Mesenchymal stem cell (in vitro differentiated cells and primary cell): ENCODE results near the gene PLK5.
"Not testable (repeated sequence)": the region's sequence is repeated elsewhere in the genome, so short reads cannot be mapped to it uniquely, and the experiment has no call there.

Source experiments
- DNase-seq: peaks from one replicate; pipeline ENCODE4 v3.0.0-alpha.2; 2013
- H2AFZ ChIP-seq: one replicate; pipeline ENCODE4 v1.6.1; 2013; ENCODE audit warnings: low read depth, mild to moderate bottlenecking, control low read depth, inconsistent platforms, low read length, moderate library complexity
- H2AK5ac ChIP-seq: 2 replicates; pipeline ENCODE4 v1.6.1; 2013; ENCODE audit warnings: low read length, moderate library complexity, mild to moderate bottlenecking, inconsistent platforms; ENCODE audit not compliant: severe bottlenecking
- H2BK120ac ChIP-seq: one replicate; pipeline ENCODE4 v1.6.1; 2013; ENCODE audit warnings: low read depth, mild to moderate bottlenecking, inconsistent platforms, low read length, moderate library complexity
- H2BK12ac ChIP-seq, 2 experiments: one replicate each; pipeline ENCODE4 v1.6.1; 2013; ENCODE audit warnings: inconsistent platforms in 2 of 2, low read length in 2 of 2, mild to moderate bottlenecking in 2 of 2, moderate library complexity in 2 of 2, control low read depth in 1 of 2
- H2BK15ac ChIP-seq: one replicate; pipeline ENCODE4 v1.6.1; 2013; ENCODE audit warnings: mild to moderate bottlenecking, low read depth, inconsistent platforms; ENCODE audit not compliant: poor library complexity, severe bottlenecking
- H2BK5ac ChIP-seq: 2 replicates; pipeline ENCODE4 v1.6.1; 2013; ENCODE audit warnings: low read depth, mild to moderate bottlenecking, low read length, control low read depth, inconsistent platforms; ENCODE audit not compliant: poor library complexity, severe bottlenecking
- H3K14ac ChIP-seq, 2 experiments: one replicate each; pipeline ENCODE4 v1.6.1; 2013; ENCODE audit warnings: inconsistent platforms in 2 of 2, low read length in 2 of 2, control low read depth in 1 of 2, mild to moderate bottlenecking in 1 of 2, moderate library complexity in 1 of 2
- H3K18ac ChIP-seq, 2 experiments: one replicate each; pipeline ENCODE4 v1.6.1; 2013; ENCODE audit warnings: inconsistent platforms in 2 of 2, low read length in 2 of 2, control low read depth in 1 of 2, low read depth in 1 of 2, mild to moderate bottlenecking in 1 of 2
- H3K23ac ChIP-seq, 2 experiments: one replicate each; pipeline ENCODE4 v1.6.1; 2013; ENCODE audit warnings: inconsistent platforms in 2 of 2, low read length in 2 of 2, mild to moderate bottlenecking in 2 of 2, moderate library complexity in 2 of 2, control low read depth in 1 of 2
- H3K27ac ChIP-seq: 2 replicates; pipeline ENCODE4 v1.5.1; 2013; ENCODE audit warnings: mild to moderate bottlenecking, moderate library complexity, low read length, control low read depth, inconsistent platforms; ENCODE audit not compliant: poor library complexity, severe bottlenecking
- H3K27me3 ChIP-seq, 2 experiments: 2 replicates each; pipeline versions ENCODE4 v1.6.1 to v1.7.0; 2013; ENCODE audit warnings: low read length in 2 of 2, mild to moderate bottlenecking in 2 of 2, moderate library complexity in 2 of 2, control low read depth in 1 of 2, inconsistent platforms in 1 of 2; ENCODE audit not compliant: control insufficient read depth in 1 of 2, insufficient read depth in 1 of 2
- H3K36me3 ChIP-seq, 2 experiments: 2 replicates each; pipeline versions ENCODE4 v1.6.1 to v1.7.0; 2013; ENCODE audit warnings: low read length in 2 of 2, control low read depth in 1 of 2, inconsistent platforms in 1 of 2, low read depth in 1 of 2, mild to moderate bottlenecking in 1 of 2; ENCODE audit not compliant: insufficient read depth in 2 of 2, control insufficient read depth in 1 of 2
- H3K4ac ChIP-seq, 2 experiments: one replicate each; pipeline ENCODE4 v1.6.1; 2013; ENCODE audit warnings: inconsistent platforms in 2 of 2, low read length in 2 of 2, mild to moderate bottlenecking in 2 of 2, moderate library complexity in 2 of 2, control low read depth in 1 of 2, low read depth in 1 of 2
- H3K4me1 ChIP-seq: 2 replicates; pipeline ENCODE4 v1.6.1; 2013; ENCODE audit warnings: low read depth, low read length, control low read depth; ENCODE audit not compliant: control insufficient read depth, insufficient read depth
- H3K4me2 ChIP-seq: 2 replicates; pipeline ENCODE4 v1.6.1; 2013; ENCODE audit warnings: low read length, mild to moderate bottlenecking, inconsistent platforms; ENCODE audit not compliant: poor library complexity, severe bottlenecking
- H3K4me3 ChIP-seq, 2 experiments: 2 replicates each; pipeline versions ENCODE4 v1.5.1 to v1.7.0; 2013; ENCODE audit warnings: low read length in 2 of 2, mild to moderate bottlenecking in 2 of 2, control low read depth in 1 of 2, low read depth in 1 of 2; ENCODE audit not compliant: insufficient read depth in 1 of 2
- H3K79me1 ChIP-seq: replicated peaks from 2 replicates; pipeline ENCODE4 v1.6.1; 2013; ENCODE audit warnings: mild to moderate bottlenecking, control low read depth, low read length, inconsistent platforms; ENCODE audit not compliant: poor library complexity, severe bottlenecking
- H3K9ac ChIP-seq: 2 replicates; pipeline ENCODE4 v1.7.0; 2013; ENCODE audit warnings: mild to moderate bottlenecking, low read length, moderate library complexity
- H3K9me3 ChIP-seq: 2 replicates; pipeline ENCODE4 v1.7.0; 2013; ENCODE audit warnings: mild to moderate bottlenecking, low read length; ENCODE audit not compliant: control insufficient read depth
- H4K8ac ChIP-seq: one replicate; pipeline ENCODE4 v1.6.1; 2013; ENCODE audit warnings: inconsistent platforms, mild to moderate bottlenecking, low read length, moderate library complexity
- H4K91ac ChIP-seq: one replicate; pipeline ENCODE4 v1.6.1; 2013; ENCODE audit warnings: mild to moderate bottlenecking, low read length, inconsistent platforms
- WGBS: methylation state at CpG from one replicate; pipeline ENCODE4 v1.1.7; 2013; ENCODE audit warnings: mixed read lengths; 5-methylcytosine and 5-hydroxymethylcytosine counted together

PLK5 gene

DNA sequence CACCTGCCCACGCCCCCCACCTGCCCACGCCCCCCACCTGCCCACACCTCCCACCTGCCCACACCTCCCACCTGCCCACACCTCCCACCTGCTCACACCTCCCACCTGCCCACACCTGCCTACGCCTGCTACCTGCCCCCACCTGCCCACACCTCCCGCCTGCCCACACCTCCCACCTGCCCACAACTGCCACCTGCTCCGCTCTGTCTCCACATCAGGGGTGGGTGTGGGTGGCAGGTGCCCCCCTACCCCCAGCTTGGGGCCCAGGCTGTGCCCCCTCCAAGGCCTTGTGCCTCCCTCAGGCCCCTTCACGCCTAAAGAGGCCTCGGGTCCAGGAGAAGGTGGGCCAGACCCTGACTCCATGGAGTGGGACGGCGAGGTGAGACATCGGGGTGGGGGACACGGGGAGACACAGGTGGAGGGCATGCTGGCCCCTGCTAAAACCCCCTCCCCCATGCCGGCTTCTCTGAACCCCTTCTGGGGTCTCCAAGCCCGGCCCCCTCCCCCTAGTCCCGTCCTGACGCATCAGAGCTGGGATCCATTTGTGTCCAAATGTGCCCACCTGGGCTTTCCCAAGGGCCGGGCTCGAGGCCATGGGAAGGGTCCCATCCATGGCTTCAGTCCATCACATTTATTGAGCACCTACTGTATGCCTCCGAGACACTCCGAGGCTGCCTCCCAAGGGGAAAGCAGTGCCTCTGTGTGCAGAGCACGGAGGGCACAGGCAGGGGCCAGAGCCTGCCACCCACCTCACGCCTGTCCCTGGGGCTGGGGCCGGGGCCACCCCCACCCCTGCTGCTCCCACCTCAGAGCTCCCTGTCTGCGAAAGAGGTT lies 4.9 kb downstream of the PLK5 start:
- H4K91ac ChIP-seq = no peak overlapping the region
- no peak overlapping the region for H2BK120ac ChIP-seq
- peaks cover 0 to 6% of the 10 kb centered on the region in 2 experiments for H3K36me3 ChIP-seq
- peaks cover 14 to 41% of the 10 kb centered on the region in 2 experiments for H3K27me3 ChIP-seq
- no peaks in the 10 kb centered on the region for H3K9me3 ChIP-seq
- no peak overlapping the region for H3K9ac ChIP-seq
- no peak overlapping the region for H2BK5ac ChIP-seq
- H3K23ac ChIP-seq = no peak overlapping the region
- no peak overlapping the region for H3K4me2 ChIP-seq
- H2BK12ac ChIP-seq = no peak overlapping the region
- 81% methylated on average over 21 of the region's 23 CpGs for WGBS
- no peak overlapping the region for H3K18ac ChIP-seq
- H2AFZ ChIP-seq = no peak overlapping the region
- H3K27ac ChIP-seq = no peak overlapping the region
- H4K8ac ChIP-seq = no peak overlapping the region
- no peak overlapping the region for H2AK5ac ChIP-seq
- H2BK15ac ChIP-seq = no peak overlapping the region
- H3K4me1 ChIP-seq = peaks cover 11% of the 10 kb centered on the region
- no peak overlapping the region for H3K14ac ChIP-seq
- DNase-seq = no peak
- no peak overlapping the region for H3K4me3 ChIP-seq
- no peak overlapping the region for H3K4ac ChIP-seq
- no peaks in the 10 kb centered on the region for H3K79me1 ChIP-seq

DNA sequence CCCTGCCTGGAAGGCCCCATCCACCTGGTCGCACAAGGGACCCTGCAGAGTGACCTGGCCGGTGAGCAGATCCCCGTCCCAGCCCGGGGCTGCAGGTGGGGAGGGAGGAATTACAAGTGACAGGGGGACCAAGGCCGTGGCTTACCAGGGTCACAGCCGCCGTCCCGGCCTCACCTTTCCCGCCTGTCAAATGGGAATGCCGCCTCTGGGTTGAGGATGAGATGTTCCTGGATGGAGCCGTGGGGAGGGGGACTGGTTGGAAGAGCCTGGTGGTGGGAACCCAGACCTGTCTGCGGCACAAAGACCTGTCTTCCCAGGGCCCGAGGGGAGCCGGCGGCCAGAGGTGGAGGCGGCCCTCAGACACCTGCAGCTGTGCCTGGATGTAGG lies 5.5 kb downstream of the PLK5 start:
- DNase-seq = no peak
- Histone ChIP-seq H3K27me3 (peaks cover 12 to 39% of the 10 kb centered on the region in 2 experiments), H3K14ac (no peak overlapping the region), H2BK5ac (no peak overlapping the region), H4K8ac (no peak overlapping the region), H2AFZ (no peak overlapping the region), H3K9ac (no peak overlapping the region), H3K4me2 (no peak overlapping the region), H3K4me1 (peaks cover 5% of the 10 kb centered on the region), H3K4ac (no peak overlapping the region), H2BK120ac (no peak overlapping the region), H2BK15ac (no peak overlapping the region), H3K9me3 (no peaks in the 10 kb centered on the region), H2BK12ac (no peak overlapping the region), H3K4me3 (no peak overlapping the region), H2AK5ac (no peak overlapping the region), H4K91ac (no peak overlapping the region), H3K27ac (no peak overlapping the region), H3K23ac (no peak overlapping the region), H3K36me3 (peaks cover 0 to 6% of the 10 kb centered on the region in 2 experiments), H3K18ac (no peak overlapping the region), H3K79me1 (no peaks in the 10 kb centered on the region)
- 83% methylated on average over 16 of the region's 16 CpGs for WGBS

DNA sequence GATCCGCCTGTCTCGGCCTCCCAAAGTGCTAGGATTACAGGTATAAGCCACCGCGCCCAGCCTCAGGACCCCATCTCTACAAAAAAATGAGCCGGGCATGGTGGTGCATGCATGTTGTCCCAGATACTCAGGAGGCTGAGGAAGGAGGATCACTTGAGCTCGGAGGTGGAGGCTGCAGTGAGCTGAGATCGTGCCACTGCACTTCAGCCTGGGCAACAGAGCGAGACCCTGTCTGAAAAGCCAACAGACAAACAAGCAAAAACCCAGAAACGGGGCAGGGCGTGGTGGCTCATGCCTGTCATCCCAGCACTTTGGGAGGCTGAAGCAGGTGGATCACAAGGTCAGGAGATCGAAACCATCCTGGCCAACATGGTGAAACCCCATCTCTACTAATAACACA lies 7.0 kb downstream of the PLK5 start:
- not testable (repeated sequence) for H3K4me2 ChIP-seq, H3K4me1 ChIP-seq, H3K9me3 ChIP-seq, H3K18ac ChIP-seq, H2AK5ac ChIP-seq, H3K79me1 ChIP-seq, H2BK5ac ChIP-seq, H3K23ac ChIP-seq, H4K91ac ChIP-seq, H3K14ac ChIP-seq, DNase-seq, H2BK120ac ChIP-seq, H3K4me3 ChIP-seq, H3K36me3 ChIP-seq, H2BK12ac ChIP-seq, H3K9ac ChIP-seq, H3K4ac ChIP-seq, H2BK15ac ChIP-seq, H3K27ac ChIP-seq, H4K8ac ChIP-seq, H2AFZ ChIP-seq
- 90% methylated on average over 11 of the region's 11 CpGs for WGBS
- H3K27me3 ChIP-seq = peaks cover 0 to 27% of the 10 kb centered on the region in 2 experiments

DNA sequence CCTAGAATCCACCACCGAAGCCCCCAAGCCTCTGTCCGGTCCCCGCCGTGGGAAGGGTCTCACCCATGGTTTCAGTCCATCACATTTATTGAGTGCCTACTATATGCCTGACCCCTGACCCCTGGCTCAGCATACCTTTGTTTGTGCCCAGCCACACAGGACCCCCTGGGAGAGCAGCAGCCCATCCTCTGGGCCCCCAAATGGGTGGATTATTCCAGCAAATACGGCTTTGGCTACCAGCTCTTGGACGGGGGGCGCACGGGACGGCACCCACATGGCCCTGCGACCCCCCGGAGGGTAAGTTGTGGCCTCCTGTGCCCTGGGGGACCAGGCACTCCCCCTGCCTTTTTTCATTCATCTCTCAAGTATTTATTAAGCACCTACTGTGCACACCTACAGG lies 7.7 kb downstream of the PLK5 start:
- Histone ChIP-seq H3K4me1 (no peaks in the 10 kb centered on the region), H2BK5ac (no peak overlapping the region)
- 92% methylated on average over 11 of the region's 11 CpGs for WGBS

More for the DNA sequence above, 7.7 kb downstream of the PLK5 start:
- Histone ChIP-seq H3K14ac (no peak overlapping the region), H3K79me1 (no peaks in the 10 kb centered on the region), H2BK15ac (no peak overlapping the region), H3K4me2 (no peak overlapping the region), H2AK5ac (no peak overlapping the region), H3K9ac (no peak overlapping the region), H3K4ac (no peak overlapping the region), H3K18ac (no peak overlapping the region), H3K23ac (no peak overlapping the region), H3K27me3 (peaks cover 0 to 25% of the 10 kb centered on the region in 2 experiments), H2BK120ac (no peak overlapping the region), H3K36me3 (peaks cover 0 to 5% of the 10 kb centered on the region in 2 experiments), H4K91ac (no peak overlapping the region), H3K9me3 (peaks cover 5% of the 10 kb centered on the region), H4K8ac (no peak overlapping the region), H2BK12ac (no peak overlapping the region), H3K27ac (no peak overlapping the region), H3K4me3 (no peak overlapping the region), H2AFZ (no peak overlapping the region)
- DNase-seq = no peak
